ENCODE results near the gene C11orf52.

GRCh38 chr11:111921541-111922230, 3.0 kb downstream of the C11orf52 start:
- TF ChIP-seq CTCF (IDR thresholded peaks at IDR 0.05; ENCODE audit: insufficient read depth, low read length, poor library complexity, severe bottlenecking) (no peak), EZH2phosphoT487 (conservative IDR thresholded peaks at IDR 0.05; ENCODE audit: low read length) (no peak)
